Trophoblast cell (in vitro differentiated cells and primary cell): ENCODE measurements around the gene INHA.

Experiments
- DNase-seq, 2 donors: peaks; one replicate each; pipeline ENCODE4 v3.0.0-alpha.2; 2016
- H2AFZ ChIP-seq: 2 replicates; pipeline ENCODE4 v1.6.1; 2013; ENCODE audit warnings: low read length, moderate library complexity, mild to moderate bottlenecking; ENCODE audit not compliant: insufficient read depth, poor library complexity
- H2AK5ac ChIP-seq: 2 replicates; pipeline ENCODE4 v1.6.1; 2013; ENCODE audit warnings: mild to moderate bottlenecking, low read length
- H2BK120ac ChIP-seq: 2 replicates; pipeline ENCODE4 v1.6.1; 2013; ENCODE audit warnings: low read length, mild to moderate bottlenecking, moderate library complexity; ENCODE audit not compliant: insufficient read depth, poor library complexity
- H2BK12ac ChIP-seq: 2 replicates; pipeline ENCODE4 v1.6.1; 2013; ENCODE audit warnings: mild to moderate bottlenecking, low read length, moderate library complexity
- H2BK5ac ChIP-seq: 2 replicates; pipeline ENCODE4 v1.6.1; 2013; ENCODE audit warnings: low read length, low read depth, moderate library complexity, mild to moderate bottlenecking; ENCODE audit not compliant: poor library complexity
- H3K14ac ChIP-seq: 2 replicates; pipeline ENCODE4 v1.6.1; 2013; ENCODE audit warnings: mild to moderate bottlenecking, low read length
- H3K18ac ChIP-seq: 2 replicates; pipeline ENCODE4 v1.6.1; 2013; ENCODE audit warnings: mild to moderate bottlenecking, low read length
- H3K23ac ChIP-seq: 2 replicates; pipeline ENCODE4 v1.6.1; 2013; ENCODE audit warnings: low read length
- H3K27ac ChIP-seq: 2 replicates; pipeline ENCODE4 v1.5.1; 2013; ENCODE audit warnings: low read depth, mild to moderate bottlenecking, inconsistent platforms, low read length, moderate library complexity
- H3K27me3 ChIP-seq: 2 replicates; pipeline ENCODE4 v1.6.1; 2013; ENCODE audit warnings: inconsistent platforms, mild to moderate bottlenecking, low read length, moderate library complexity; ENCODE audit not compliant: insufficient read depth
- H3K36me3 ChIP-seq, 2 experiments: 1 replicate in 1 of 2; 2 replicates in 1 of 2; pipeline ENCODE4 v1.6.1; 2013; ENCODE audit warnings: low read length in 2 of 2, mild to moderate bottlenecking in 2 of 2, moderate library complexity in 1 of 2; ENCODE audit not compliant: insufficient read depth in 2 of 2, control insufficient read depth in 1 of 2
- H3K4ac ChIP-seq: 2 replicates; pipeline ENCODE4 v1.6.1; 2013; ENCODE audit warnings: low read depth, mild to moderate bottlenecking, low read length, moderate library complexity
- H3K4me1 ChIP-seq, 2 experiments: 1 replicate in 1 of 2; 2 replicates in 1 of 2; pipeline ENCODE4 v1.6.1; 2013; ENCODE audit warnings: low read length in 2 of 2, mild to moderate bottlenecking in 2 of 2, moderate library complexity in 1 of 2; ENCODE audit not compliant: insufficient read depth in 2 of 2, control insufficient read depth in 1 of 2
- H3K4me2 ChIP-seq: 2 replicates; pipeline ENCODE4 v1.6.1; 2013; ENCODE audit warnings: inconsistent platforms, mild to moderate bottlenecking, low read length, moderate library complexity
- H3K4me3 ChIP-seq: 2 replicates; pipeline ENCODE4 v1.5.1; 2013; ENCODE audit warnings: mild to moderate bottlenecking, low read depth, low read length, inconsistent platforms
- H3K79me1 ChIP-seq: one replicate; pipeline ENCODE4 v1.6.1; 2013; ENCODE audit warnings: low read length
- H3K79me2 ChIP-seq: 2 replicates; pipeline ENCODE4 v1.6.1; 2013; ENCODE audit warnings: low read length, mild to moderate bottlenecking; ENCODE audit not compliant: control insufficient read depth, insufficient read depth, poor library complexity
- H3K9ac ChIP-seq: 2 replicates; pipeline ENCODE4 v1.6.1; 2013; ENCODE audit warnings: mild to moderate bottlenecking, low read length
- H3K9me3 ChIP-seq: 2 replicates; pipeline ENCODE4 v1.6.1; 2013; ENCODE audit warnings: low read depth, mild to moderate bottlenecking, control low read depth, inconsistent platforms, low read length; ENCODE audit not compliant: insufficient read depth
- H4K12ac ChIP-seq: 2 replicates; pipeline ENCODE4 v1.6.1; 2013; ENCODE audit warnings: low read depth, mild to moderate bottlenecking, low read length, moderate library complexity
- H4K8ac ChIP-seq: 2 replicates; pipeline ENCODE4 v1.6.1; 2013; ENCODE audit warnings: low read depth, mild to moderate bottlenecking, low read length, moderate library complexity
- H4K91ac ChIP-seq: one replicate; pipeline ENCODE4 v1.6.1; 2013; ENCODE audit warnings: low read depth, mild to moderate bottlenecking, low read length, moderate library complexity
- WGBS: extraction: QIAGEN DNeasy Blood & Tissue Kit; methylation state at CpG from one replicate; pipeline ENCODE4 v1.1.7; 2013; ENCODE audit warnings: missing lambda C conversion rate; ENCODE audit not compliant: insufficient read length, insufficient coverage; ENCODE audit errors: extremely low coverage; 5-methylcytosine and 5-hydroxymethylcytosine counted together

Gene INHA

DNA sequence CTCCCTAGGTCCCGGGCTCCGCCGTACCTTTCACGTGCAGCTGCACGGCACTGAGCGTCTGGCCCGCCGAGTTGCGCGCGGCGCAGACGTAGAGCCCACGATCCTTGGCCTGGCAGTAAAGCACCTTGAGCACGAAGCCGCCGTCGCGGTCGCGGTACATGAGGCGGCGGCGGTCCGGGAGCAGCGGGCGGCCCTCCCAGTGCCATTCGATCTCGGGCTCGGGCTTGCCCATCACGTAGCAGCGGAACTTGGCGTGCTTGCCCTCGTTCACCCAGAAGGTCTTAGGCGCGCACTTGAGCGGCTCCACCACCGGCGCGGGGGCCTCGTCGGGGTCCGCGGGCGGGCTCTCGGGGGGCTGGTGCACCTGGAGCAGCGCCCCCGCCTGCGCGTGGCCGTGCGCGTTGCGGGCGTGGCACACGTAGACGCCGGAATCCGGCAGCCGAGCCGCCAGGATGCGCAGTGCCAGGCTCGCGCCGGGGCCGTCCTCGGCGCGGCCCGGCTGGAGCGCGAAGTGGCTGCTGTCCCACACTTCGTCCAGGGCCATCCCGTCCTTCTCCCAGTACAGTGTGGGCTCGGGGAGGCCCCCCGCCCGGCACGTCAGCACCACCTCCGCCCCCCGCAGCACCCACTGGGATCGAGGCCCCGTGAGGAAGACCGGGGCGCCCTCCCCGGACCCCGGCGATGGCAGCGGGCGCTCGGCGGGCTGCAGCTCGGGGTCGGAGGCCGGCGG, 1.8 kb upstream of the INHA start:
- Histone ChIP-seq H3K9ac (peak overlapping the region; percentile 98), H4K8ac (peak overlapping the region; percentile 95), H3K79me2 (peaks cover 16% of the 10 kb centered on the region), H3K23ac (no peak overlapping the region), H4K12ac (peak overlapping the region; percentile 96), H2BK120ac (peak overlapping the region; percentile 99), H3K27me3 (no peaks in the 10 kb centered on the region), H3K27ac (peak overlapping the region; percentile 99), H3K9me3 (peaks cover 3% of the 10 kb centered on the region), H3K36me3 (peaks cover 28 to 33% of the 10 kb centered on the region in 2 experiments), H3K79me1 (peaks cover 36% of the 10 kb centered on the region), H3K4me1 (peaks cover 17 to 35% of the 10 kb centered on the region in 2 experiments), H2AFZ (peak overlapping the region; percentile 94), H2BK12ac (peak overlapping the region; percentile 70), H3K4ac (peak overlapping the region; percentile 44), H2BK5ac (peak overlapping the region; percentile 99), H3K18ac (peak overlapping the region; percentile 100), H3K4me2 (peak overlapping the region; percentile 84), H2AK5ac (peak overlapping the region; percentile 88), H3K14ac (peak overlapping the region; percentile 100), H4K91ac (peak overlapping the region; percentile 99), H3K4me3 (peak overlapping the region; percentile 98)
- WGBS = no CpG with 5 or more reads among the region's 95 CpGs
- peak in 1 of 2 donors; percentile 43 for DNase-seq

DNA sequence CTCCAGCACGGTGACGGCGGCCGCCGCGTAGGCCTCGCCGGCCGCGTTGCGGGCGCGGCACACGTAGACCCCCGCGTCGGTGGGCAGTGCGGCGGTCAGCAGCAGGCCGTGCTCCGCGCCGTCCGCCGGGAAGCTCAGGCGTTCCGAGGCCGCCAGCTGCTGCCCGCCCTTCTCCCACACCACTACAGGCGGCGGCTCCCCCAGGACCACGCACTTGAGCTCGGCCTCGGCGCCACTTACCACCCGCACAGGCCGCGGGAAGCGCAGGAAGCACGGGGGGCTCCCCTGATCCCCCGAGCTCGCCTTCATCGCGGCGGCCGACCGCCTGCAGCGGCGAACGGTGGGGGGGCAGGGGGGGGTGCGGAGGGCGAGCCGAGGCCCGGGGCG, 1.2 kb upstream of the INHA start:
- peak overlapping the region; percentile 100 for H3K18ac ChIP-seq
- peak overlapping the region; percentile 88 for H2AK5ac ChIP-seq
- H3K36me3 ChIP-seq = peaks cover 23 to 27% of the 10 kb centered on the region in 2 experiments
- no peaks in the 10 kb centered on the region for H3K27me3 ChIP-seq
- peak overlapping the region; percentile 78 for H2BK12ac ChIP-seq
- no CpG with 5 or more reads among the region's 55 CpGs for WGBS
- H3K23ac ChIP-seq = no peak overlapping the region
- H3K4me3 ChIP-seq = peak overlapping the region; percentile 98
- peak overlapping the region; percentile 94 for H2AFZ ChIP-seq
- peak overlapping the region; percentile 99 for H2BK120ac ChIP-seq
- H4K91ac ChIP-seq = peak overlapping the region; percentile 99
- peak overlapping the region; percentile 44 for H3K4ac ChIP-seq
- peaks cover 16% of the 10 kb centered on the region for H3K79me2 ChIP-seq
- peak overlapping the region; percentile 98 for H3K9ac ChIP-seq
- peaks cover 2% of the 10 kb centered on the region for H3K9me3 ChIP-seq
- peak in 1 of 2 donors; percentile 20 for DNase-seq
- H3K14ac ChIP-seq = peak overlapping the region; percentile 100
- H3K4me2 ChIP-seq = peak overlapping the region; percentile 84
- H4K8ac ChIP-seq = peak overlapping the region; percentile 95
- peaks cover 36% of the 10 kb centered on the region for H3K79me1 ChIP-seq
- peak overlapping the region; percentile 99 for H3K27ac ChIP-seq
- H2BK5ac ChIP-seq = peak overlapping the region; percentile 99
- H3K4me1 ChIP-seq = peaks cover 17 to 35% of the 10 kb centered on the region in 2 experiments
- peak overlapping the region; percentile 96 for H4K12ac ChIP-seq

DNA sequence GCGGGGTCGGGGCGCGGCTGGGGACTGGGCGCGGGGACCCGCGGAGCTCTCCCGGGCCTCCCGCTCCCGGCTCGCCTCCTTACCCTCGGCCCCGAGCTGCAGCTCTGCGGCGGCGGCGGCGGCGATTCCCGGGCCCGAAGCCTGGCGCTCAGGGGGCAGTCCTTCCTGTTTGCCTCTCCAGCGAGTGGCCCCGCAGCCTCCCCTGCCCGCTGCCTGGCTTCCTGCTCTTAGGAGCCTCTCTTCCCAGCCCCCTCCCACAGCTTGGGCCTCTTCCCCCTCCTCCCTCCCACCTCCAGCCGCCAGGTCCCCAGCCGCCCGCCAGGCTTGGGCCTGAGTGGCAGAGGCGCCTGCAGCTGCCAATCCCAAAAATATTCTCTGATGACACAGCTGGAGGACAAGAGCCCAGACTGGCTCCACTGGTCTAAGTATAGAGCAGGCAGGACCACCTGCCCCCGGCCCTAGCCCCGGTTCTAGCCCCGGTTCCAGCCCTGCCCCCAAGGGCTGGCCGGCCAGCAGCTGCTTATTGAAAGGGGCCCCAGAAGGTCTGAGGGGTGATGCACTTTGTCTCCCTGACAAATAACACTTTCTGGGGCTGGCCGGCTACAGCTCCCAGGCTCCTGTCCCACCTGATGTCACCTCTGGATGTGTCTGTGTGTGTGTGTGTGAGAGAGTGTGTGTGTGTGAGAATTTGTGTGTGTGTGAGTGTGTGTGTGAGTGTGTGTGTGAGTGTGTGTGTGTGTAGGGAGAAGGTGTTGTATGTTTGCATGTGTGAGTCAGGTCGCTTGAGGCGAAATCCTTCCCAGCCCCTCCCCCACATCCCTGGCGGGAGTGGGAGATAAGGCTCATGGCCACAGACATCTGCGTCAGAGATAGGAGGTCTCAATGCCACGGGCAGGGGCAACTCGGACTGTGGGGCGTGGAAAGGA, 536 bp upstream of the INHA start, which contains the start of gene OBSL1:
Gene OBSL1 (minus strand): TSS at position 229 of the 926 bp plus-strand sequence. CDS start 307 bp downstream, outside the sequence.
- Histone ChIP-seq H3K27me3 (no peaks in the 10 kb centered on the region), H2BK120ac (peak within 1 kb of the TSS; percentile 99), H4K12ac (peak within 1 kb of the TSS; percentile 96), H3K18ac (peak within 1 kb of the TSS; percentile 100), H3K14ac (peak within 1 kb of the TSS; percentile 100), H3K79me1 (peaks cover 36% of the 10 kb centered on the region), H2BK5ac (peak within 1 kb of the TSS; percentile 99), H3K79me2 (peaks cover 16% of the 10 kb centered on the region), H2AK5ac (peak within 1 kb of the TSS; percentile 88), H3K4me1 (peaks cover 20 to 37% of the 10 kb centered on the region in 2 experiments), H3K9me3 (peaks cover 2% of the 10 kb centered on the region), H4K8ac (peak within 1 kb of the TSS; percentile 95), H3K4me2 (peak within 1 kb of the TSS; percentile 84), H3K4ac (peak within 1 kb of the TSS; percentile 68), H3K9ac (peak within 1 kb of the TSS; percentile 98), H2BK12ac (peak within 1 kb of the TSS; percentile 98), H3K36me3 (peaks cover 19 to 21% of the 10 kb centered on the region in 2 experiments), H3K23ac (no peak within 1 kb of the TSS), H2AFZ (peak within 1 kb of the TSS; percentile 94), H4K91ac (peak within 1 kb of the TSS; percentile 99), H3K27ac (peak within 1 kb of the TSS; percentile 99), H3K4me3 (peak within 1 kb of the TSS; percentile 98)
- peak; percentile 97 to 98 for DNase-seq
- WGBS = no CpG with 5 or more reads among the region's 42 CpGs

DNA sequence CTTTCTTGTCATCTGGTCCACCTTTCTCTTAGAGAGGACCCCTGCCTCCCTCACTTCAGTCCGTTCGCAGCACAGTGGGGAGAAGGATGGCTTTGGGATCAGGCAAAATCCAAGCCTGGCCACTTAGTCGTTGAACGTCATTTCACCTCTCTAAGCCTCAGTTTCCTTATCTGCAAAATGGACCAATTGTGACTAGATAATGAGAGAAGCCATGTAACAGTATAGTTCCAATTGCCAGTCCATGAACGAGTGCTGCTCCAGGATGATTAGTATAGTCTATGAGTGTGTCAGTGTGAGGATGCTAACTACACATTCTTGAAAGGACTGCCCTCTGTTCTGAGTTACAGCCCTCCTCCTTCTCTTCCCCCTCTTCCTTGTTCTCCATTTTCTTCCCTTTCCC, 1.1 kb downstream of the INHA start:
- Histone ChIP-seq H2BK12ac (peak overlapping the region; percentile 82), H3K9me3 (peaks cover 2% of the 10 kb centered on the region), H4K91ac (peak overlapping the region; percentile 72), H4K12ac (no peak overlapping the region), H3K27me3 (no peaks in the 10 kb centered on the region), H2AK5ac (peak overlapping the region; percentile 78), H3K27ac (no peak overlapping the region), H3K4me2 (no peak overlapping the region), H3K4me1 (peaks cover 26 to 39% of the 10 kb centered on the region in 2 experiments), H2BK5ac (peak overlapping the region; percentile 35), H4K8ac (peak overlapping the region; percentile 26), H3K4ac (peak overlapping the region; percentile 55), H3K79me1 (peaks cover 36% of the 10 kb centered on the region), H3K9ac (no peak overlapping the region), H2BK120ac (peak overlapping the region; percentile 96), H3K36me3 (peaks cover 3 to 5% of the 10 kb centered on the region in 2 experiments), H3K79me2 (peaks cover 16% of the 10 kb centered on the region), H3K4me3 (no peak overlapping the region), H2AFZ (no peak overlapping the region), H3K23ac (no peak overlapping the region), H3K14ac (peak overlapping the region; percentile 58), H3K18ac (peak overlapping the region; percentile 59)
- DNase-seq = peak in 1 of 2 donors; percentile 8
- WGBS = no CpG with 5 or more reads among the region's 5 CpGs
